Central memory CD4-positive, alpha-beta T cell (primary cell): ENCODE measurements around the gene NETO1.

Source experiments
- DNase-seq: peaks from one replicate; pipeline ENCODE4 v3.0.0; 2022
- total RNA-seq, 3 experiments: gene quantifications; one replicate each; lab custom pipeline; 2026; lab: John Stamatoyannopoulos, UW

Gene NETO1, protein sequence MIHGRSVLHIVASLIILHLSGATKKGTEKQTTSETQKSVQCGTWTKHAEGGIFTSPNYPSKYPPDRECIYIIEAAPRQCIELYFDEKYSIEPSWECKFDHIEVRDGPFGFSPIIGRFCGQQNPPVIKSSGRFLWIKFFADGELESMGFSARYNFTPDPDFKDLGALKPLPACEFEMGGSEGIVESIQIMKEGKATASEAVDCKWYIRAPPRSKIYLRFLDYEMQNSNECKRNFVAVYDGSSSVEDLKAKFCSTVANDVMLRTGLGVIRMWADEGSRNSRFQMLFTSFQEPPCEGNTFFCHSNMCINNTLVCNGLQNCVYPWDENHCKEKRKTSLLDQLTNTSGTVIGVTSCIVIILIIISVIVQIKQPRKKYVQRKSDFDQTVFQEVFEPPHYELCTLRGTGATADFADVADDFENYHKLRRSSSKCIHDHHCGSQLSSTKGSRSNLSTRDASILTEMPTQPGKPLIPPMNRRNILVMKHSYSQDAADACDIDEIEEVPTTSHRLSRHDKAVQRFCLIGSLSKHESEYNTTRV
- total RNA-seq: 0 to 0.19 (median 0.05) reads per million in 3 experiments

DNA sequence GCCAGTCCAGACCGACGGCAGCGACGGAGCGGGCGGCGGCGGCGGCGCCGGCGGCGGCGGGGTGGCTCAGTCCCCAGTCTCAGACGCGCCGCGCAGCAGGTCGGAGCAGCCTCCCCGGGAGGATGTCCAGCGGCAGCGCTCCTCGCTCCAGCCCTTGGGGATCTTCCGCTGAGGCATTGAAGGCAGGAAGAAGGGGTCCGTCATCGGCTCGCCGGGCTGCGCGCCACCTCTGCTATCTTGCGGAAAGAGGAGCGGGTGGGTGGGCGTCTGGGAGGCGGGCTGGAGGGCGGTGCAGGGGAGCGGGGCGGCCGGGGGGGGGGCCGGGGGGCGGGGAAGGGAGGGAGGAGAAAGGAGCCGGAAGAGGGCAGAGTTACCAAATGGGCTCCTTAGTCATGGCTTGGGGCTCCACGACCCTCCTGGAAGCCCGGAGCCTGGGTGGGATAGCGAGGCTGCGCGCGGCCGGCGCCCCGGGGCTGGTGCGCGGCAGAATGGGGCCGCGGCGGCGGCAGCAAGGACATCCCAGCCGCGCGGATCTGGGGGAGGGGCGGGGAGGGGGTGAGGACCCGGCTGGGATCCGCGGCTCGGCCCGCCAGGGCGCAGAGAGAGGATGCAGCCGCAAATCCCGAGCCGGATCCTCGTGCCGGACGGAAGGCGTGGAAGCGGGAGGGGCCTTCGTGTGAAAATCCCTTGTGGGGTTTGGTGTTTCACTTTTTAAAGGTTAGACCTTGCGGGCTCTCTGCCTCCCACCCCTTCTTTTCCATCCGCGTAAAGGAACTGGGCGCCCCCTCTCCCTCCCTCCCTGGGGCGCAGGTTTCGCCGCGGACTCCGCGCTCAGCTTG lies at the start of gene NETO1:
TSS of gene NETO1 (minus strand) at position 242 of the 839 bp plus-strand sequence. CDS start 696 bp downstream, outside the sequence.
- no peak for DNase-seq

GRCh38 chr18:72910045-72910444 lies 42.3 kb upstream of the NETO1 start:
- DNase-seq: no peak

DNA sequence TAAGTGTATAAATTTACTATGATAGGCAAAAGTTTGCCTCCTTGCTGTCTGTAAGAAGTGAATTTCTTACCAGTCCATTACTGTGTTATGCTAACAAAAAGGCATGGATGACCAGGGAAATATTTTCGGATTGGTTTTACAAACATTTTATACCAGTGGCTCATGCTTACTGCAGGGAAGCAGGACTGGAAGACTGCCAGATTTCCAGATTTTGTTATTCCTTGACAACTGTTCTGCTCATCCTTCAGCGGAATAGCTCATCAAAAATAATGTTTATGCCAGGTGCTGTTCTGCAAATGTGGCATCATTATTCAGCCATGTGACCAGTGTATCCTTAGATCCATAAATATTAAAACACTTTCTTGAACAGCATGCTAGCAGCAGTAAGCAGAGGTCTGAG lies 40.4 kb upstream of the NETO1 start:
- no peak for DNase-seq

- no peak for DNase-seq
Measured at GRCh38 chr18:72903033-72903432, 35.2 kb upstream of the NETO1 start.

DNA sequence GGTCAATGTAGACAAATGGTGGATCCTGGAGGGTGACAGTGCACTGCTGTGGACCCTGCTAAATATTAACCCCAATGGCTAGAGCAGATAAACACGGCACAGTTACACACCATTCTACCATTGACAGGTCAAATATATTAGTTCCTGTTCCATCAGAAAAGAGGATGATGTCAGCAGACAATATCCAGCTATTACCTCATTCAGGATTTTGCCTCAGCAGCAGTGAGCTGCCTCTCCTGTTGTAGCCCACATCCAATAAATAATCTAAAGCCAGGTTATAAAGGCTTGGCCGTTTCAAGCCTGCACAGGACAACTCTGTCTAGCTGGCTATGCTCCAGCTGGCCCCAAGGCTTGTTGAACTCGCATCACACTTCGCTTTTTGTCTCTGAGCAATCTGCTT lies 31.6 kb upstream of the NETO1 start:
- no peak for DNase-seq

GRCh38 chr18:72898870-72899269 lies 31.1 kb upstream of the NETO1 start:
- no peak for DNase-seq

DNA sequence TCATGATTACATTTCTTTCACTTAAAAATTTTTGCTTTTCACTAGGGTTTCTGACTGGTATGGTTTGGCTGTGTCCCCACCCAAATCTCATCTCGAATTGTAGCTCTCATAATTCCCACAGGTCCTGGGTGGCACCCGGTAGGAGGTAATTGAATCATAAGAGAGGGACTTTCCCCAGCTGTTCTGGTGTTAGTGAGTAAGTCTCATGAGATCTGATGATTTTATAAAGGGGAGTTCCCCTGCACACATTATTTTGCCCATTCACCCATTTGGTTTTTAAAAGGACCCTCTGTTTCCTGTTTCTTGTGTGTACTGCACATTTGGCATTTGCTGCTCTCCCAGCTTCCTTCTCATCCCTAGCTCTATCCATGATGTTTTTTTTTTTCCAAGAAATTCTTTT lies 27.8 kb upstream of the NETO1 start:
- DNase-seq: no peak

DNA sequence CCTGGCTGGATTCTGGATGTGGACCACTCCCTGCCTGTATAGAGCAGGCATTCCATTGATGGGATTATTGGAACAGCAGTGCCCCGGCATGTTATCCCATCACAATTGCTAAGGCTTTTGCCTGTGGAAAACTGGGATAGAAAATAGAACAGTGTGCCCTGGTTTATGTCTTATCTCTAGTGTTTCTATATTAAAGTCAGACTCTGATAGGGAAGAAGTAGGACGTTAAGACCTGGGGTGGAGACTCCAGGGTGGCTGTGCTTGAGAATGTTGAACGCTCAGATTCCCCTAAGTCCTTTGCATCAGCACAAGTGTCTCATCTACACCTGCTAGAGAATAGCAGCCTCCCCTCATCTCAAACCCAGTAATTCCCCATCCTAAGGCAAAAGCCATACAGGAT lies 10.8 kb upstream of the NETO1 start:
- no peak for DNase-seq

DNA sequence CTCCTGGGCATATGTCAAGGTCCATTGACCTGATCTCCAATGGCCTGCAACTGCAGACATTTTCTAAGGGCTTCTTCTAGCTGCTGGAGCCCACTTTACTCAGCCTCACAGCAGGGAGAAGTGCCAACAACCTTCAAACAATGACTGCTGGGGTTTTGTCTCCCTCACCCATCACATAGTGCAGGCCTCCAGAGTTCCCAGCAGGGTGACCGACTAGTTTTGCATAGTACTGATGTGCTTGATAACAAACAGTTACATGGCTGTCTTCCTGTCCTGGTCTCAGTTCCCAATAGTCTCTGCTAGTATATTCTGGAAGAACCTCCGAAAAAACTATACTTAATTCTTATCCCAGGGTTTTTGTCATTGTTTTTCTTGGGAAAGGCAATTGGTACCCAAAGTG lies 10.4 kb upstream of the NETO1 start:
- DNase-seq: no peak

DNA sequence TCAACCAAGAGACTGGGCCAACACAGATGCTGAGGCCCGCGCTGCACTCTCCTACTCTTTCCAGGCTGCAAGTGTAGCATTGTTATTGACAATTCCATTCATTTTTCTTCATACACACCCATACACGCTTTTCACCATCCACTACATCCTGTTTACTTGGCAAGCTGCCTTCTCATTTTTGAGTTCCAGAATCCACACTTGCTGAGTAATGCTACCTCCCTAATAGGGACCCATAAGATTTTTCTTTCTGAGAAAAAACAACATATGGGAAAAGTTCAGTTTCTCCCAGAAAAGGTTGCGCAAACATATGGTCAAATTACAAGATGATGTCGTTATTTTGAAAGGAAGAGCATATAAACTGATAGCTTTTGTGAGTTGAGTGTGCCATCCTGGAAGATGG lies 3.3 kb upstream of the NETO1 start:
- no peak for DNase-seq

DNA sequence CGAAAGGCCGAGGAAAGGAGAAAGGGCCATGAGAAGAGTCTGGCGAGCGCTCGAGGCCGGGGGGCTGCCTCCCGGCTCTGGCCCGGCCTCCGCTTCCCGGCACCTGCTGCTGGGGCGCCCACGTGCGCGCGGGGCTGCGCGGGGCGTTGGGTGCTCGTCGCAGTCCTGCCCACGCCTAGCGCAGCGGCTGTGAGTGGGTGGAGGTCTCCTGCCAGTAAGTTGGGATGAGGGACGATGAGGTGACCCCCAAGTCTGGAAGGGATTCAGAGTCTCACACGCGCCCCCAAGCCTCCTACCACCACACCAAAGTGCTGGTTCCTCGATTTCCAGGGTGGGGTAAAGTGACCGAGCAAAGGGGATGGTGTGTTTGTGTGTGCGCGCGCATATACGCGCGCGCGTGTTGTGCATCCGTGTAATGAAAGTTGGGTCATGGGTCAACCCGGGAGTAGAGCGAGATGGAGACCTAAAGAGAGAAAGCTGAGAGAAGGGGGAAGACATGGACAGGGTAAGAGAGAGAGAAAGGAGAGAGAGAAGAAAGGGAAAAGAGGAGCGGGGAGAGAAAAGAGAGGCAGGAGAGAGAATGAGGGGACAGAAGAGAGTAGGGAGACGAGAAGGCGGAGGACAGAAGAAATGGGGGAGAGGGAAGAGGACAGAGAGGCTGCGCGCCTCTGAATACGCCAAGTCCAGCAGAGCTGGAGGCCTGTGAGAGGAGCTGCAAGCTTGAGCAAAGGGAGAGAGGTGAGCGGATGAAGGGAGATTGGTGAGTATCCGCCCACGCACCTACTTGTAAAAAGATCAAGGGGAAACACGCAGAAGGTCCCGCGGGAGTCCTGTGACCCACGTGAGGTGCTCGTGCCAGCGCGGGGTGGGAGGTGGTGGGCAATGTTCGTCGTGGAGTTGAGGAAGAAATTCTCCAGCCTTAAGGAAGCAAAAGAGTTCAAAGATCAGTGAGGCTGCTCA lies 1.7 kb upstream of the NETO1 start:
- no peak for DNase-seq

GRCh38 chr18:72868585-72869225 lies 918 bp upstream of the NETO1 start:
- no peak for DNase-seq

DNA sequence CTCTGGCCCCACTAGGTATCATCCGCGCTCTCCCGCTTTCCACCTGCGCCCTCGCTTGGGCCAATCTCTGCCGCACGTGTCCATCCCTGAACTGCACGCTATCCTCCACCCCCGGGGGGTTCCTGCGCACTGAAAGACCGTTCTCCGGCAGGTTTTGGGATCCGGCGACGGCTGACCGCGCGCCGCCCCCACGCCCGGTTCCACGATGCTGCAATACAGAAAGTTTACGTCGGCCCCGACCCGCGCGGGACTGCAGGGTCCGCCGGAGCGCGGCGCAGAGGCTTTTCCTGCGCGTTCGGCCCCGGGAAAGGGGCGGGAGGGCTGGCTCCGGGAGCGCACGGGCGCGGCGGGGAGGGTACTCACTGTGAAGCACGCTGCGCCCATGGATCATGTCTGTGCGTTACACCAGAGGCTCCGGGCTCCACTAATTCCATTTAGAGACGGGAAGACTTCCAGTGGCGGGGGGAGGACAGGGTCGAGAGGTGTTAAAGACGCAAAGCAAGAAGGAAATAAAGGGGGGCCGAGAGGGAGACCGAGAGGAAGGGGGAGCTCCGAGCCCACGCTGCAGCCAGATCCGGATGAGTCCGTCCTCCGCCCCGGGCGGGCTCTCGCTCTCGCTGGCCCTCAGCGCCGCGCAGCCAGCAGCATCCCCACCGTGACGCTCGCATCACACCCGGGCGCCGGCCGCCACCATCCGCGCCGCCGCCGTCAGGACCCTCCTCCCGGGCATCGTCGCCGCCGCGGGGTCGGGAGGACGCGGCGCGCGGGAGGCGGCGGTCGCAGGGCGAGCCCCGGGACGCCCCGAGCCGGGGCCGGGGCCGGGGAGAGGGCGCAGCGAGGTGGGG lies 664 bp downstream of the NETO1 start:
- DNase-seq: no peak

GRCh38 chr18:72866442-72866900 lies 1.3 kb downstream of the NETO1 start:
- DNase-seq: no peak

DNA sequence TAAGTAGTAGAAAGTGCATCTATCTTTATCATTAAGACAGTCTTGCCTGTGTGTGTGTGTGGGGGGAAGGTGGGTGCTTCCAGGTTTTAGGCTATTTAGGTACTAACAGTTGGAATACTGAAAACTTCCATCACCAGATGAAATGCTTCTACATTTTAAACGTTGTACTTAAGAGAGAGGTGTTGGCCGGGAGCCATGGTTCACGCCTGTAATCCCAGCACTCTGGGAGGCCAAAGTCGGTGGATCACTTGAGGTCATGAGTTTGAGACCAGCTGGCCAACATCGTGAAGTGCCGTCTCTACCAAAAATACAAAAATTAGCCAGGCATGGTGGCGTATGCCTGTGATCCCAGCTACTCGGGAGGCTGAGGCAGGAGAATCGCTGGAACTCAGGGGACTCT lies 4.0 kb downstream of the NETO1 start:
- DNase-seq: no peak

GRCh38 chr18:72859088-72859487 lies 8.7 kb downstream of the NETO1 start:
- no peak for DNase-seq

- no peak for DNase-seq
Measured at GRCh38 chr18:72849671-72850070, 18.1 kb downstream of the NETO1 start.

- DNase-seq: no peak
Measured at GRCh38 chr18:72848503-72849237, 19.1 kb downstream of the NETO1 start.

GRCh38 chr18:72847771-72848170 lies 20.0 kb downstream of the NETO1 start:
- DNase-seq: no peak
